ENCODE results near the gene CDH26.

GRCh38 chr20:60046011-60046413, 87.8 kb downstream of the CDH26 start:
- TF ChIP-seq CTCF (IDR thresholded peaks at IDR 0.05; ENCODE audit: borderline replicate concordance, extremely low read depth, low read length, poor library complexity, severe bottlenecking) (no peak), EZH2 (IDR thresholded peaks at IDR 0.05; ENCODE audit: borderline replicate concordance, low read depth, low read length, severe bottlenecking) (no peak)

Measured in DND-41 (cell line).